Measurements from ENCODE around the gene CYP3A7. TPM values are rescaled to one million over a fixed set of nuclear protein-coding genes. Genes with fewer than 3 reads are reported as not detected.
A peak's percentile ranks its signal among the peaks of the same experiment; 100 is the strongest.

CYP3A7 gene
- total and polyA plus RNA-seq, 2 of the 13 experiments (the other 11 are each of a cell fraction or from before 2014, with no cell fraction given): 5.8 to 6.4 TPM

GRCh38 chr7:99677648-99678045 lies 57.3 kb downstream of the CYP3A7 start (continued):
- peak; percentile 71; the same call in 1 of the 2 replicates for TF ChIP-seq MEF2D (CRISPR knock-in tag; IDR thresholded peaks at IDR 0.05)
- no peak; the same call in 1 of the 2 replicates for TF ChIP-seq MXD4 (CRISPR knock-in tag; IDR thresholded peaks at IDR 0.05)
- TF ChIP-seq RARG (CRISPR knock-in tag; IDR thresholded peaks at IDR 0.05; ENCODE audit: low read depth): no peak
- TF ChIP-seq ZNF687 (CRISPR knock-in tag; IDR thresholded peaks at IDR 0.05): peak; percentile 54; the same call in 1 of the 2 replicates
- TF ChIP-seq ZMYM3 (CRISPR knock-in tag; IDR thresholded peaks at IDR 0.05): peak; percentile 61; the same call in 1 of the 2 replicates
- TF ChIP-seq, protein P1, sequence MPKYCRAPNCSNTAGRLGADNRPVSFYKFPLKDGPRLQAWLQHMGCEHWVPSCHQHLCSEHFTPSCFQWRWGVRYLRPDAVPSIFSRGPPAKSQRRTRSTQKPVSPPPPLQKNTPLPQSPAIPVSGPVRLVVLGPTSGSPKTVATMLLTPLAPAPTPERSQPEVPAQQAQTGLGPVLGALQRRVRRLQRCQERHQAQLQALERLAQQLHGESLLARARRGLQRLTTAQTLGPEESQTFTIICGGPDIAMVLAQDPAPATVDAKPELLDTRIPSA (CRISPR knock-in tag; IDR thresholded peaks at IDR 0.05; ENCODE audit: borderline replicate concordance): no peak
- TF ChIP-seq ZFP1 (CRISPR knock-in tag; IDR thresholded peaks at IDR 0.05): no peak
- TF ChIP-seq, protein P2, sequence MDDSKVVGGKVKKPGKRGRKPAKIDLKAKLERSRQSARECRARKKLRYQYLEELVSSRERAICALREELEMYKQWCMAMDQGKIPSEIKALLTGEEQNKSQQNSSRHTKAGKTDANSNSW (CRISPR knock-in tag; IDR thresholded peaks at IDR 0.05; ENCODE audit: borderline replicate concordance): no peak
- TF ChIP-seq SIN3B (IDR thresholded peaks at IDR 0.05; ENCODE audit: low read length): no peak
- no peak for TF ChIP-seq ATAD3A (CRISPR knock-in tag; IDR thresholded peaks at IDR 0.05)
- TF ChIP-seq CENPBD1 (CRISPR knock-in tag; IDR thresholded peaks at IDR 0.05; ENCODE audit: borderline replicate concordance, low read depth): 0 out of 2 replicates have a peak, but pooled peaks have one; percentile 61
- TF ChIP-seq MATR3 (CRISPR knock-in tag; IDR thresholded peaks at IDR 0.05): no peak
- TF ChIP-seq ZNF343 (CRISPR knock-in tag; IDR thresholded peaks at IDR 0.05): no peak
- no peak for TF ChIP-seq ZNF235 (CRISPR knock-in tag; IDR thresholded peaks at IDR 0.05; ENCODE audit: borderline replicate concordance)
- TF ChIP-seq PRPF4 (IDR thresholded peaks at IDR 0.05; ENCODE audit: low read depth, low read length, poor library complexity, severe bottlenecking): no peak
- TF ChIP-seq RFX3 (CRISPR knock-in tag; IDR thresholded peaks at IDR 0.05): no peak
- no peak for TF ChIP-seq RORA (CRISPR knock-in tag; IDR thresholded peaks at IDR 0.05)
- TF ChIP-seq PREB (CRISPR knock-in tag; IDR thresholded peaks at IDR 0.05): no peak
- TF ChIP-seq ZNF496 (CRISPR knock-in tag; IDR thresholded peaks at IDR 0.05; ENCODE audit: insufficient replicate concordance): no peak
- TF ChIP-seq, protein P3, sequence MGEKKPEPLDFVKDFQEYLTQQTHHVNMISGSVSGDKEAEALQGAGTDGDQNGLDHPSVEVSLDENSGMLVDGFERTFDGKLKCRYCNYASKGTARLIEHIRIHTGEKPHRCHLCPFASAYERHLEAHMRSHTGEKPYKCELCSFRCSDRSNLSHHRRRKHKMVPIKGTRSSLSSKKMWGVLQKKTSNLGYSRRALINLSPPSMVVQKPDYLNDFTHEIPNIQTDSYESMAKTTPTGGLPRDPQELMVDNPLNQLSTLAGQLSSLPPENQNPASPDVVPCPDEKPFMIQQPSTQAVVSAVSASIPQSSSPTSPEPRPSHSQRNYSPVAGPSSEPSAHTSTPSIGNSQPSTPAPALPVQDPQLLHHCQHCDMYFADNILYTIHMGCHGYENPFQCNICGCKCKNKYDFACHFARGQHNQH (CRISPR knock-in tag; IDR thresholded peaks at IDR 0.05): peak; percentile 56; the same call in 1 of the 2 replicates
- TF ChIP-seq, protein P4, sequence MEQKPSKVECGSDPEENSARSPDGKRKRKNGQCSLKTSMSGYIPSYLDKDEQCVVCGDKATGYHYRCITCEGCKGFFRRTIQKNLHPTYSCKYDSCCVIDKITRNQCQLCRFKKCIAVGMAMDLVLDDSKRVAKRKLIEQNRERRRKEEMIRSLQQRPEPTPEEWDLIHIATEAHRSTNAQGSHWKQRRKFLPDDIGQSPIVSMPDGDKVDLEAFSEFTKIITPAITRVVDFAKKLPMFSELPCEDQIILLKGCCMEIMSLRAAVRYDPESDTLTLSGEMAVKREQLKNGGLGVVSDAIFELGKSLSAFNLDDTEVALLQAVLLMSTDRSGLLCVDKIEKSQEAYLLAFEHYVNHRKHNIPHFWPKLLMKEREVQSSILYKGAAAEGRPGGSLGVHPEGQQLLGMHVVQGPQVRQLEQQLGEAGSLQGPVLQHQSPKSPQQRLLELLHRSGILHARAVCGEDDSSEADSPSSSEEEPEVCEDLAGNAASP (CRISPR knock-in tag; IDR thresholded peaks at IDR 0.05; ENCODE audit: borderline replicate concordance): peak; percentile 98
- 0 out of 4 replicates have a peak, but pooled peaks of 1 of the 2 experiments have one; percentile 30 for TF ChIP-seq KLF16 (CRISPR knock-in tag; IDR thresholded peaks at IDR 0.05)
